Natural killer cell (primary cell): ENCODE measurements around the gene LIPG. TPM values are rescaled to one million over a fixed set of nuclear protein-coding genes. Genes with fewer than 3 reads are reported as not detected.

Experiments
- ATAC-seq, 3 donors: fragments of 150-1000 bp in 2 of 3; fragments of 200-7000 bp in 1 of 3; cut with Tn5 transposase; 1 replicate in 1 of 3; 2 replicates in 2 of 3; pipeline ENCODE4 v1.10.0; 2021; ENCODE audit warnings: mild to moderate bottlenecking in 2 of 3, moderate library complexity in 2 of 3
- DNase-seq, 2 donors: peaks; one replicate each; pipeline versions ENCODE4 v3.0.0 to v3.0.0-alpha.2; 2013 to 2021; ENCODE audit warnings: mixed read lengths in 1 of 2
- H3K27ac ChIP-seq: one replicate; pipeline ENCODE4 v1.5.1; 2013; ENCODE audit warnings: mild to moderate bottlenecking, low read length
- H3K27me3 ChIP-seq: one replicate; pipeline ENCODE4 v1.6.1; 2013; ENCODE audit warnings: low read length; ENCODE audit not compliant: control insufficient read depth, insufficient read depth
- H3K36me3 ChIP-seq: one replicate; pipeline ENCODE4 v1.6.1; 2013; ENCODE audit warnings: low read length; ENCODE audit not compliant: control insufficient read depth, insufficient read depth
- H3K4me1 ChIP-seq: one replicate; pipeline ENCODE4 v1.6.1; 2013; ENCODE audit warnings: low read length; ENCODE audit not compliant: control insufficient read depth, insufficient read depth
- H3K4me3 ChIP-seq: one replicate; pipeline ENCODE4 v1.5.1; 2013; ENCODE audit warnings: low read length
- H3K9me3 ChIP-seq: one replicate; pipeline ENCODE4 v1.6.1; 2013; ENCODE audit warnings: low read length; ENCODE audit not compliant: control insufficient read depth, insufficient read depth
- H3K27ac Mint-ChIP-seq, 2 donors: one replicate each; pipeline ENCODE4 v1.8.0; 2022; ENCODE audit warnings: mild to moderate bottlenecking in 2 of 2, mixed read lengths in 2 of 2, moderate library complexity in 1 of 2
- H3K27me3 Mint-ChIP-seq, 2 donors: one replicate each; pipeline ENCODE4 v1.8.0; 2022; ENCODE audit warnings: low read depth in 2 of 2, mixed read lengths in 2 of 2
- H3K36me3 Mint-ChIP-seq: one replicate; pipeline ENCODE4 v1.8.0; 2022; ENCODE audit warnings: mixed read lengths
- H3K4me1 Mint-ChIP-seq, 2 donors: one replicate each; pipeline ENCODE4 v1.8.0; 2022; ENCODE audit warnings: mixed read lengths in 2 of 2
- H3K4me3 Mint-ChIP-seq: one replicate; pipeline ENCODE4 v1.8.0; 2022; ENCODE audit warnings: mild to moderate bottlenecking, moderate library complexity, mixed read lengths
- H3K9me3 Mint-ChIP-seq, 2 donors: one replicate each; pipeline ENCODE4 v1.8.0; 2022; ENCODE audit warnings: mixed read lengths in 2 of 2
- WGBS: methylation state at CpG from one replicate; pipeline ENCODE4 v1.1.7; 2013; ENCODE audit warnings: missing lambda C conversion rate; ENCODE audit not compliant: insufficient coverage; 5-methylcytosine and 5-hydroxymethylcytosine counted together
- intact Hi-C: fragments of 100-400 bp; cut with micrococcal nuclease; formaldehyde crosslinking; loops from one replicate; pipeline ENCODE4 v1.14.2; 2022
- total RNA-seq, 4 donors: library from RNA; stranded (reverse); fragments of 120-200 nt in 1 of 4; gene quantifications; one replicate each; pipeline versions ENCODE4 v1.2.3 to v1.2.4, GENCODE V29; 2013 to 2022
- TF ChIP-seq, protein P1 (sequence below): fragments of 200-600 bp; IDR thresholded peaks from one replicate; pipeline ENCODE4 v1.8.0; 2022; ENCODE audit warnings: antibody characterized with exemption

LIPG gene
- total RNA-seq, 3 donors from 2014 or later (not counting 1 experiment from before 2014, with no cell fraction given), result 0.48 TPM; not detected in 2

DNA sequence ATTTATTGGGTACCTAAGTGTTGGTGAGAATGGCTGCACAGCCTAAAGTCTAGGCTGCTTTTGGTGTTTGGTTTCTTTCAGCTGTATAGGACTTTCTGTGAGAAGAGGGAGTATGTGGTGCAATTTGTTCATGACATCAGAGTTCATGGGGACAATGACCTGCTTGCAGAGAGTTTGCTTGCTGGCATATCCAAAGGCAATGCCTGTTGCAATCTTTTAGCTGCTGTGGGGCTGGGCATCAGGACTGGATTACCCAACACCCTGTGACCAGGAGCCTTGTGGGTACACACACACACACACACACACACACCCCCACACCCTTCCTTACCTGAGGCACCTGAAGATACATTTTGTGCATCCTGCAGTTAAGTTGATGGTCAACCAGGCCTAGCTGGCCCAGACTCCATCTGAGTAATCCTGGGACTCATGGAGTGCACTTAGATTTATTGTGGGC is 68.4 kb downstream of the LIPG start:
- ATAC-seq (no peak), DNase-seq (no peak)
- TF ChIP-seq, protein P1, sequence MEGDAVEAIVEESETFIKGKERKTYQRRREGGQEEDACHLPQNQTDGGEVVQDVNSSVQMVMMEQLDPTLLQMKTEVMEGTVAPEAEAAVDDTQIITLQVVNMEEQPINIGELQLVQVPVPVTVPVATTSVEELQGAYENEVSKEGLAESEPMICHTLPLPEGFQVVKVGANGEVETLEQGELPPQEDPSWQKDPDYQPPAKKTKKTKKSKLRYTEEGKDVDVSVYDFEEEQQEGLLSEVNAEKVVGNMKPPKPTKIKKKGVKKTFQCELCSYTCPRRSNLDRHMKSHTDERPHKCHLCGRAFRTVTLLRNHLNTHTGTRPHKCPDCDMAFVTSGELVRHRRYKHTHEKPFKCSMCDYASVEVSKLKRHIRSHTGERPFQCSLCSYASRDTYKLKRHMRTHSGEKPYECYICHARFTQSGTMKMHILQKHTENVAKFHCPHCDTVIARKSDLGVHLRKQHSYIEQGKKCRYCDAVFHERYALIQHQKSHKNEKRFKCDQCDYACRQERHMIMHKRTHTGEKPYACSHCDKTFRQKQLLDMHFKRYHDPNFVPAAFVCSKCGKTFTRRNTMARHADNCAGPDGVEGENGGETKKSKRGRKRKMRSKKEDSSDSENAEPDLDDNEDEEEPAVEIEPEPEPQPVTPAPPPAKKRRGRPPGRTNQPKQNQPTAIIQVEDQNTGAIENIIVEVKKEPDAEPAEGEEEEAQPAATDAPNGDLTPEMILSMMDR, result no peak
- Mint-ChIP-seq H3K9me3 (no peaks in the 10 kb centered on the region), H3K27ac (no peak overlapping the region), H3K4me1 (peaks cover 0 to 12% of the 10 kb centered on the region in 2 donors), H3K4me3 (no peak overlapping the region), H3K36me3 (no peaks in the 10 kb centered on the region), H3K27me3 (peaks cover 7 to 17% of the 10 kb centered on the region in 2 donors)
- Histone ChIP-seq H3K4me3 (no peak overlapping the region), H3K4me1 (no peaks in the 10 kb centered on the region), H3K36me3 (no peaks in the 10 kb centered on the region), H3K9me3 (no peaks in the 10 kb centered on the region), H3K27me3 (no peaks in the 10 kb centered on the region), H3K27ac (no peak overlapping the region)
- intact Hi-C loops, result no loop called here

DNA sequence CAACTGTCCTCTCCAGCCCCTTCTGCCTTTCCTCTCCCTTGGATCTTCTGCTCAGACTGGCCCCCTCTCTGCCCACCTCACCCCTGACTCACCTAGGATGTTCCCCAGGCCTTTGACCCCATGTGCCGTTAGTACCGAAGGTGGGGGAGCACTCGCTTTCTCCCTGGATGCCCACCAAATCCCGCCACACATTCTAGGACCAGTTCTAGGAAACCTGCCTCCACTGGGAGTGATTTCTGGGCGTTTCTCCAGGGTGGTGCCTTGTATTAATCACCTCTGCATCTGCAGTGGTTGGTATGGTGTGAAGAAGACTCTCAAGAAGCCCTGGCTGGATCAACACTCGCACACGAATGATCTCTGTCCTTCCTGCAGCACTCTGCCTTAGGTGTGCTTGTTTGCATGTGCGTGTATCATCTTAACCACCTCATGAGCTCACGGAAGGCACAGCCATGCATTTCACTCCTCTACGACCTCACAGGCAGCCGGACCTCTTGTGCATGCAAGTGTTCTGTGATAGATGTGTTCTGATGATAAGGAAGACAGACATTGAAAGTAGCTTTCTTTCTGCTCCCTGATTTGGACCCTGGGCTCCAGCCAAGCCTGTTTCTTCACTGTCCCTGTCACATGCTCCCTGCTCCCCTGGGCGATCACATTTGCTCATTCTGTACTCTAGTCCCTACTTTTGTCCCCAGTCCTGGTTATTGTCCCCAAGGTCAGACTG is 69.4 kb downstream of the LIPG start:
- Histone ChIP-seq H3K4me1 (no peaks in the 10 kb centered on the region), H3K27ac (no peak overlapping the region), H3K4me3 (no peak overlapping the region), H3K36me3 (no peaks in the 10 kb centered on the region), H3K27me3 (no peaks in the 10 kb centered on the region), H3K9me3 (no peaks in the 10 kb centered on the region)
- 86% methylated on average over 12 of the region's 12 CpGs for WGBS
- DNase-seq (no peak), ATAC-seq (no peak)
- H3K4me3 Mint-ChIP-seq, result no peak overlapping the region
- no peaks in the 10 kb centered on the region for H3K9me3 Mint-ChIP-seq
- H3K27ac Mint-ChIP-seq, result no peak overlapping the region
- peaks cover 0 to 12% of the 10 kb centered on the region in 2 donors for H3K4me1 Mint-ChIP-seq
- intact Hi-C loops, result no loop called here
- H3K36me3 Mint-ChIP-seq, result no peaks in the 10 kb centered on the region
- H3K27me3 Mint-ChIP-seq, result peaks cover 6 to 17% of the 10 kb centered on the region in 2 donors
- TF ChIP-seq, protein P1, result no peak

DNA sequence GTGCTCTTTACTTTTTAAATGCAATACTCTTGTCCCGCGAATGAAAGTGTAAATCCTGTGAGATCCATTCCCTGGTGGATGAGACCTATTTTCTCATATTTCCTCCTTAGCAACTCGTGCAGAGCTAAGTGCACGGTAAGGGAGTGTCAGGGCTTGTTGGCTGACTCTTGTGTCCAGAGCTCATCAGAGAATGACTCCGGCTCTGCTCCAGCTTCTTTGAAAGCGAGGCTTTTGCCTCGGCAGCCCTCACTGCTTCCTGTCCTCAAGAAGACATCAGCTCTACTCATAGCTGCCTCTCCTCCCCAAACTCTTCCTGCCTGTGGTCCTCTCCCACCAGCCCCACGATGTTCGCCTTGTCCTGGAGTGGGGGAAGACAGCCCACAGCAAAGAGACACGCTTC is 70.7 kb downstream of the LIPG start:
- Mint-ChIP-seq H3K9me3 (no peaks in the 10 kb centered on the region), H3K4me1 (peaks cover 0 to 5% of the 10 kb centered on the region in 2 donors), H3K27me3 (peaks cover 6 to 16% of the 10 kb centered on the region in 2 donors), H3K4me3 (no peak overlapping the region), H3K27ac (no peak overlapping the region), H3K36me3 (no peaks in the 10 kb centered on the region)
- H3K27me3 ChIP-seq, result no peaks in the 10 kb centered on the region
- DNase-seq (no peak), ATAC-seq (no peak)
- no peak overlapping the region for H3K4me3 ChIP-seq
- TF ChIP-seq, protein P1, result no peak
- no peaks in the 10 kb centered on the region for H3K9me3 ChIP-seq
- H3K36me3 ChIP-seq, result no peaks in the 10 kb centered on the region
- H3K4me1 ChIP-seq, result no peaks in the 10 kb centered on the region
- no peak overlapping the region for H3K27ac ChIP-seq
- intact Hi-C loops, result no loop called here
- 75% methylated on average over 10 of the region's 10 CpGs for WGBS
